ENCODE measurements around the gene PTPRG.

PTPRG gene

GRCh38 chr3:61875976-61876671 is 314.8 kb downstream of the PTPRG start:
- DNase-seq = no peak

- DNase-seq = no peak
These were observed 315.4 kb downstream of the PTPRG start for GRCh38 chr3:61876797-61877196.

- no peak for DNase-seq
These were observed 316.2 kb downstream of the PTPRG start for GRCh38 chr3:61877359-61878138.

GRCh38 chr3:61882253-61882652 is 320.9 kb downstream of the PTPRG start:
- no peak for DNase-seq

GRCh38 chr3:61884794-61885193 is 323.4 kb downstream of the PTPRG start:
- DNase-seq = no peak

- no peak for DNase-seq
These were observed 324.0 kb downstream of the PTPRG start for GRCh38 chr3:61885414-61885813.

- no peak for DNase-seq
These were observed 325.8 kb downstream of the PTPRG start for GRCh38 chr3:61887206-61887605.

GRCh38 chr3:61889259-61889658 is 327.9 kb downstream of the PTPRG start:
- DNase-seq = no peak

- DNase-seq = no peak
These were observed 328.8 kb downstream of the PTPRG start for GRCh38 chr3:61890167-61890566.

- no peak for DNase-seq
These were observed 329.2 kb downstream of the PTPRG start for GRCh38 chr3:61890586-61890985.

- no peak for DNase-seq
These were observed 331.5 kb downstream of the PTPRG start for GRCh38 chr3:61892891-61893290.

GRCh38 chr3:61893840-61894566 is 332.6 kb downstream of the PTPRG start:
- no peak for DNase-seq

- peak; percentile 46 for DNase-seq
These were observed 333.9 kb downstream of the PTPRG start for GRCh38 chr3:61894988-61895935.

GRCh38 chr3:61896251-61896650 is 334.9 kb downstream of the PTPRG start:
- DNase-seq = no peak

GRCh38 chr3:61897848-61898247 is 336.5 kb downstream of the PTPRG start:
- DNase-seq = no peak

- DNase-seq = no peak
These were observed 338.5 kb downstream of the PTPRG start for GRCh38 chr3:61899700-61900462.

GRCh38 chr3:61901496-61901895 is 340.1 kb downstream of the PTPRG start:
- no peak for DNase-seq

- DNase-seq = no peak
These were observed 340.6 kb downstream of the PTPRG start for GRCh38 chr3:61901986-61902385.

- no peak for DNase-seq
These were observed 341.7 kb downstream of the PTPRG start for GRCh38 chr3:61903074-61903473.

- no peak for DNase-seq
These were observed 342.7 kb downstream of the PTPRG start for GRCh38 chr3:61903931-61904657.

GRCh38 chr3:61907210-61907795 is 345.9 kb downstream of the PTPRG start:
- no peak for DNase-seq
